SK-N-SH treated with all-trans-retinoic acid at 6 μM for 48 hours (cell line): Measurements from ENCODE around the gene HDAC11.

Experiments
- ATAC-seq: fragments of 200-7000 bp; cut with Tn5 transposase; 3 replicates; pipeline ENCODE4 v1.9.1; 2020; ENCODE audit warnings: mild to moderate bottlenecking, moderate library complexity
- ARNTL ChIP-seq: fragments of 450-650 bp; formaldehyde crosslinking; IDR thresholded peaks from 2 replicates; pipeline ENCODE4 v1.5.0; 2020; ENCODE audit warnings: low read depth, mild to moderate bottlenecking, moderate library complexity, borderline replicate concordance
- BACH2 ChIP-seq: fragments of 250-450 bp; sonication (Bioruptor Pico); IDR thresholded peaks from 2 replicates; pipeline ENCODE4 v1.9.0; 2021; ENCODE audit warnings: mild to moderate bottlenecking, borderline replicate concordance
- CREB5 ChIP-seq: fragments of 250-450 bp; sonication (Bioruptor Pico); IDR thresholded peaks from 2 replicates; pipeline ENCODE4 v1.5.1; 2020; ENCODE audit warnings: low read depth, mild to moderate bottlenecking, moderate library complexity
- CSDC2 ChIP-seq: fragments of 250-450 bp; sonication (Bioruptor Pico); IDR thresholded peaks from 2 replicates; pipeline ENCODE4 v1.5.0; 2020; ENCODE audit warnings: mild to moderate bottlenecking, moderate library complexity
- CSRNP3 ChIP-seq: fragments of 250-450 bp; sonication (Bioruptor Pico); IDR thresholded peaks from 2 replicates; pipeline ENCODE4 v1.5.1; 2021; ENCODE audit warnings: mild to moderate bottlenecking, moderate library complexity
- GLIS3 ChIP-seq: fragments of 250-450 bp; sonication (Bioruptor Pico); IDR thresholded peaks from 2 replicates; pipeline ENCODE4 v1.5.0; 2020; ENCODE audit warnings: mild to moderate bottlenecking, moderate library complexity
- ISL1 ChIP-seq: fragments of 250-450 bp; sonication (Bioruptor Pico); IDR thresholded peaks from 2 replicates; pipeline ENCODE4 v2.1.2; 2022; ENCODE audit warnings: mild to moderate bottlenecking, moderate library complexity
- OSR1 ChIP-seq: fragments of 250-450 bp; sonication (Bioruptor Pico); IDR thresholded peaks from 2 replicates; pipeline ENCODE4 v1.8.0; 2022; ENCODE audit warnings: moderate library complexity, mild to moderate bottlenecking, inconsistent platforms
- PATZ1 ChIP-seq: fragments of 250-450 bp; sonication (Bioruptor Pico); IDR thresholded peaks from 2 replicates; pipeline ENCODE4 v1.8.0; 2020; ENCODE audit warnings: mild to moderate bottlenecking, moderate library complexity, borderline replicate concordance
- POU6F1 ChIP-seq: fragments of 250-450 bp; sonication (Bioruptor Pico); IDR thresholded peaks from 2 replicates; pipeline ENCODE4 v1.8.0; 2021; ENCODE audit warnings: low read depth, mild to moderate bottlenecking, moderate library complexity, borderline replicate concordance
- PPARA ChIP-seq: fragments of 250-450 bp; sonication (Bioruptor Pico); IDR thresholded peaks from 2 replicates; pipeline ENCODE4 v1.5.0; 2020; ENCODE audit warnings: mild to moderate bottlenecking, borderline replicate concordance
- RARB ChIP-seq: fragments of 250-450 bp; sonication (Bioruptor Pico); IDR thresholded peaks from 2 replicates; pipeline ENCODE4 v1.8.0; 2021; ENCODE audit warnings: mild to moderate bottlenecking, moderate library complexity
- SNAI2 ChIP-seq: fragments of 250-450 bp; sonication (Bioruptor Pico); IDR thresholded peaks from 2 replicates; pipeline ENCODE4 v1.5.0; 2020; ENCODE audit warnings: mild to moderate bottlenecking, moderate library complexity
- TCF4 ChIP-seq: fragments of 250-450 bp; sonication (Bioruptor Pico); IDR thresholded peaks from 2 replicates; pipeline ENCODE4 v1.8.0; 2021; ENCODE audit warnings: mild to moderate bottlenecking, moderate library complexity, borderline replicate concordance
- TOX ChIP-seq: fragments of 250-450 bp; sonication (Bioruptor Pico); IDR thresholded peaks from 2 replicates; pipeline ENCODE4 v1.8.0; 2021; ENCODE audit warnings: mild to moderate bottlenecking, moderate library complexity, borderline replicate concordance
- TSHZ2 ChIP-seq: fragments of 250-450 bp; sonication (Bioruptor Pico); IDR thresholded peaks from 2 replicates; pipeline ENCODE4 v1.5.0; 2020; ENCODE audit warnings: mild to moderate bottlenecking, moderate library complexity
- ZC3H10 ChIP-seq: fragments of 250-450 bp; sonication (Bioruptor Pico); IDR thresholded peaks from 2 replicates; pipeline ENCODE4 v1.5.1; 2021; ENCODE audit warnings: mild to moderate bottlenecking, moderate library complexity
- ZFP3 ChIP-seq: fragments of 250-450 bp; sonication (Bioruptor Pico); IDR thresholded peaks from 2 replicates; pipeline ENCODE4 v1.5.0; 2020; ENCODE audit warnings: mild to moderate bottlenecking, moderate library complexity
- ZNF565 ChIP-seq: fragments of 450-650 bp; formaldehyde crosslinking; conservative IDR thresholded peaks from 2 replicates; pipeline ENCODE4 v1.5.0; 2020; ENCODE audit warnings: low read depth, mild to moderate bottlenecking, moderate library complexity
- ZNF70 ChIP-seq: fragments of 450-650 bp; formaldehyde crosslinking; IDR thresholded peaks from 2 replicates; pipeline ENCODE4 v1.5.0; 2020; ENCODE audit warnings: mild to moderate bottlenecking, moderate library complexity
- ZNF8 ChIP-seq: fragments of 450-650 bp; formaldehyde crosslinking; IDR thresholded peaks from 2 replicates; pipeline ENCODE4 v1.5.0; 2020; ENCODE audit warnings: mild to moderate bottlenecking, moderate library complexity

HDAC11 gene

GRCh38 chr3:13472286-13472685 is 7.8 kb upstream of the HDAC11 start:
- no peak for ATAC-seq
- TF ChIP-seq CSDC2 (CRISPR knock-in tag) (no peak), ZC3H10 (no peak), GLIS3 (no peak), POU6F1 (no peak), BACH2 (CRISPR knock-in tag) (no peak), SNAI2 (no peak), ZNF70 (CRISPR knock-in tag) (no peak), OSR1 (no peak), ISL1 (CRISPR knock-in tag) (no peak), ARNTL (no peak), ZNF565 (CRISPR knock-in tag) (no peak), ZNF8 (CRISPR knock-in tag) (no peak), CSRNP3 (no peak), TSHZ2 (CRISPR knock-in tag) (no peak), TCF4 (CRISPR knock-in tag) (no peak), TOX (CRISPR knock-in tag) (no peak)

- no peak for ATAC-seq
- TF ChIP-seq POU6F1, result no peak
- TF ChIP-seq SNAI2, result no peak
- TF ChIP-seq ZFP3, result no peak
- TF ChIP-seq ARNTL, result no peak
- no peak for TF ChIP-seq ISL1 (CRISPR knock-in tag)
- no peak for TF ChIP-seq ZNF70 (CRISPR knock-in tag)
- no peak for TF ChIP-seq GLIS3
- TF ChIP-seq PATZ1, result no peak
- no peak for TF ChIP-seq ZNF8 (CRISPR knock-in tag)
- no peak for TF ChIP-seq TOX (CRISPR knock-in tag)
- no peak for TF ChIP-seq TSHZ2 (CRISPR knock-in tag)
- TF ChIP-seq ZC3H10, result no peak
- TF ChIP-seq CSRNP3, result no peak
- no peak for TF ChIP-seq ZNF565 (CRISPR knock-in tag)
- no peak for TF ChIP-seq RARB (CRISPR knock-in tag)
- no peak for TF ChIP-seq CSDC2 (CRISPR knock-in tag)
- TF ChIP-seq OSR1, result no peak
- no peak for TF ChIP-seq CREB5 (CRISPR knock-in tag)
- TF ChIP-seq PPARA, result no peak
These were observed 7.1 kb upstream of the HDAC11 start for GRCh38 chr3:13473020-13473419.
